RWPE1 (cell line): ENCODE results near the gene PLA2G4E.

ENCODE experiments used
- CTCF ChIA-PET: fragments of 350-600 bp; sonication (Branson Sonifier 250); formaldehyde crosslinking; extraction: SDS; loops from one replicate; lab custom pipeline; 2021; lab: Yijun Ruan, JAX
- POLR2A ChIA-PET: fragments of 400-600 bp; formaldehyde crosslinking; extraction: SDS; loops from one replicate; lab custom pipeline; 2020; ENCODE audit warnings: antibody characterized with exemption; ENCODE audit not compliant: low non-redundant PET; lab: Yijun Ruan, JAX
- DNase-seq: peaks from one replicate; pipeline ENCODE4 v3.0.0; 2012; ENCODE audit warnings: low spot score
- H3K27ac ChIP-seq: fragments of 450-650 bp; 2 replicates; pipeline ENCODE4 v1.5.1; 2017
- TF ChIP-seq, protein P1 (sequence below): fragments of 450-650 bp; conservative IDR thresholded peaks from 2 replicates; pipeline ENCODE4 v1.5.1; 2017; ENCODE audit warnings: low read depth, mild to moderate bottlenecking

Gene PLA2G4E

DNA sequence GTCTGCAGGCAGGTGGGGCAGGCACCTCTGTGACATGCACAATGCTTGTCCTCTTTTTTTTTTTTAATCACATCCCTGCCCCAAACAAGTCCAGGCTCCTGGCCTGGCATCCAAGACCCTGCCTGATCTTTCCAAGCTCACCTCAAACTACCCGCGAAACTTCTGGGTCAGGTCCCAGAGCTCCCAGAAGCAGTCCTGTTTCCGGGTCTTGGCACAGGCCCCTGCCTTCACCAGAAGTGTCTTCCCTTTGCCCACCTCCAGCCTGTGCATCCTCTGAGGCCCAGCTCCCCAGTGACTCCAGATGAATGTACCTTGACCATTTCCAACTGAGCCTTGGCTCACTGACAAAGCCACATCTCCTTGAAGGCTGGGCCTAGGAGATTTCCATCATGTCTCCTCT lies 23.0 kb downstream of the PLA2G4E start:
- ChIA-PET CTCF (interaction anchor here (0.7 to 1.0 kb wide), 2 partner anchors 50 to 1604 kb away, joined by 3 to 9 read pairs; no protein-coding TSS in a partner anchor), POLR2A (no interaction called here)
- H3K27ac ChIP-seq = no peak overlapping the region
- TF ChIP-seq, protein P1, sequence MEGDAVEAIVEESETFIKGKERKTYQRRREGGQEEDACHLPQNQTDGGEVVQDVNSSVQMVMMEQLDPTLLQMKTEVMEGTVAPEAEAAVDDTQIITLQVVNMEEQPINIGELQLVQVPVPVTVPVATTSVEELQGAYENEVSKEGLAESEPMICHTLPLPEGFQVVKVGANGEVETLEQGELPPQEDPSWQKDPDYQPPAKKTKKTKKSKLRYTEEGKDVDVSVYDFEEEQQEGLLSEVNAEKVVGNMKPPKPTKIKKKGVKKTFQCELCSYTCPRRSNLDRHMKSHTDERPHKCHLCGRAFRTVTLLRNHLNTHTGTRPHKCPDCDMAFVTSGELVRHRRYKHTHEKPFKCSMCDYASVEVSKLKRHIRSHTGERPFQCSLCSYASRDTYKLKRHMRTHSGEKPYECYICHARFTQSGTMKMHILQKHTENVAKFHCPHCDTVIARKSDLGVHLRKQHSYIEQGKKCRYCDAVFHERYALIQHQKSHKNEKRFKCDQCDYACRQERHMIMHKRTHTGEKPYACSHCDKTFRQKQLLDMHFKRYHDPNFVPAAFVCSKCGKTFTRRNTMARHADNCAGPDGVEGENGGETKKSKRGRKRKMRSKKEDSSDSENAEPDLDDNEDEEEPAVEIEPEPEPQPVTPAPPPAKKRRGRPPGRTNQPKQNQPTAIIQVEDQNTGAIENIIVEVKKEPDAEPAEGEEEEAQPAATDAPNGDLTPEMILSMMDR = no peak
- no peak for DNase-seq

DNA sequence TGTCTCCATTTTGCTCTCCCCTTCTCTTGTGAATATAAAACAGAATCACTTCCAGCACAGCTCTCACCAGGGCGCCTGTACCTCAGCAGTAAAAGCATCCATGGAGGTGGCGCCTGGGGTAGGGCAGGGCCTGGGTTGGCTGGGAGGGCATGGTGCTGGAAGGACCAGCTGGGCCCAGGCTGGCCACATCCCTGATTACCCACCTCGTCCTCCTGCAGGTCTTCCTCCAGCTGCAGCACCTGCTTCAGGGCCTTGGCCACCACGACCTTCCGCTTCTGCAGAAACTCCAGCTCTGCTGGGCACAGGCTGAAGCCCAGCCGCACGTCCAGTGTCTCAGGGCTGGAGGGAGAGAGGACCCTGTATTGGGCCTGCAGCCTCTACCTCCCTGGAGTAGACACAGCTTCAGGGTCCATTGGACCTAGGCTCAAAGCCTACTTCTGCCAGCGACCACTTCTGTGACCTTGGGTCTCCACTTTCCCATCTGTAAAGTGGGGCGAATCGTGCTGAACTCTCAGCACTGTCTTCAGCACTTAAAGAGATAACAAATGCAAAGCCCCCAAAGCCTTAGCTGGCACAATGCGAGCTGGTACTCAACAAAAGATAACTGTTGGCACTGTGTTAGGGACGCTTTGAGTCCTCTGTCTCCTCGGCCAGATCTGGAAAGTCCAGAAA lies 23.8 kb downstream of the PLA2G4E start:
- POLR2A ChIA-PET = no interaction called here
- no peak overlapping the region for H3K27ac ChIP-seq
- CTCF ChIA-PET = interaction anchor here (0.6 to 1.0 kb wide), 4 partner anchors 51 to 1605 kb away, joined by 3 to 9 read pairs (median 4); no protein-coding TSS in a partner anchor
- no peak for DNase-seq
- TF ChIP-seq, protein P1 = no peak

DNA sequence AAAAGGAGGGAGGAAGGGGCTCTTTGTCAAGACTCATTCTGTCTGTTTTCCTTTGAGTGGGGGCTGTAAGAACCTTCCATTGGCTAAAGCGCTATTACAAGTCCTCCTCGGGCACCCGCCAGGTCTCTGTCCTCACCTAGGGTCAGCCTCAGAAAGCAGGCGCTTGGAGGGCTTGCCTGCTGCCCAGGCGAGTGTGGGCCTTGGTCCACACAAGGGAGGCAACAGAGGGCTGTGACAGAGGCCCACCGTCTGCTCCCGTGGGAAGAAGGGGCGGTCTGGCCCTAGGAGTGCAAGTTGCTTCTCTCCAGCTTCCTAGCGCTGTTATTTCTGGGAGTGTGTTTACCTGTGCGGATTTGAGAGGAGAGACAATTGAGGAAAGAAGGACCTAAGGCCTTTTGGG lies 24.5 kb downstream of the PLA2G4E start:
- DNase-seq = no peak
- ChIA-PET CTCF (interaction anchor here (0.8 kb wide), 1 partner anchor 66 kb away, joined by 5 read pairs; no protein-coding TSS in a partner anchor), POLR2A (no interaction called here)
- TF ChIP-seq, protein P1 = no peak
- no peak overlapping the region for H3K27ac ChIP-seq

DNA sequence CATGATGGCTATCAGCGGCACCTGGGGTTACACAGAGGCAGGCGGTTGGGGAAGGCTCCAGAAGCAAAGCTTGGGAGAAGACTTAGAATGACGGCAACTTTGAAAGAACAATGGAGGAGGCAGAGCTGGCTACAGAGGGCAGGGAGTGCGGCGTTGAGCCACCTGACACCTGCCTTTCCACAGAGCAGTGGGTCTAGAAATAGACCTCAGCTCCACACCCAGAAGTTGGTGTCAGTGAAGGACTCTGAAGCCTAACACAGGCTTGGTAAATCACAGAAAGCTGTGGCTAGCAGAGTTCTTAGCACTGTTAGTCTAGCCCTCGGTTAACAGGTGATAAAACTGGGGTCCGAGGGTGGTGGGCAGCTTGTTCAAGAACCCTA lies 25.4 kb downstream of the PLA2G4E start:
- CTCF ChIA-PET = interaction anchor here (0.6 to 3.1 kb wide), 3 partner anchors 66 to 142 kb away, joined by 3 to 12 read pairs (median 3); no protein-coding TSS in a partner anchor
- TF ChIP-seq, protein P1 = no peak
- DNase-seq = no peak
- POLR2A ChIA-PET = no interaction called here
- no peak overlapping the region for H3K27ac ChIP-seq

DNA sequence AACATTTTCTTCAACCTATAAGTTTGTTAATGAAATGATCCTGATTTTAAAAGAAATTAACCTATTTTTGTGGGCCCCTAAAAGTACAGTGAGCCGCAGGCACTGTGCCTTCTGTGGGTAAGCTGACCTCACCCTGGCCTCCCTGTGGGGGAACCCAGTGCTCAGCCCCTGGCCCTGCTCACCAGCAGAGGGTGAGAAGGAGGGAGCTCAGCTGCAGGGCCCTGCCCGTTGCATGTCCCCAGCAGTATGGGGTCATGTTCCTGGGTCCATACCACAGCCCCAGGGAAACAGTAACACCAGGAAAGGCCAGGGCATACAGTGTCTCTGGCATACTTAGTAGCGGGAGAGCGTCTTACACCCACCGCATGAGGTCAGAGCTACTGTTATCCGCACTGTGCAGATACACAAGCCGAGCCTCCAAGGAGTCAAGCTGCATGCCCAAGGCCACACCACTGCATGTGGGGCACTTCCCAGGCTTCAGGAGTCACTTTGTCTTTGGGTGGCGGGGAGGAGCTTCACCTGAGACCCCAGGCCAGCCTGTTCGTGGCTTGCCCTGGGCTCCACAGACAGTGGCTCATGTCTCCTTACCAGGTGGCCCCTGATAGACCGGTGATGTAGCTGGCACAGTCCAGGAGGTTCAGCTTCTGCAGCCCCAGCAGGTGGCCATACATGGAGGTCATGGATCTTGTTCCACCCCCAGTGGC lies 25.9 kb downstream of the PLA2G4E start:
- TF ChIP-seq, protein P1 = no peak
- no peak overlapping the region for H3K27ac ChIP-seq
- DNase-seq = no peak
- ChIA-PET CTCF (interaction anchor here (0.7 to 3.1 kb wide), 3 partner anchors 72 to 143 kb away, joined by 3 to 12 read pairs (median 4); no protein-coding TSS in a partner anchor), POLR2A (no interaction called here)

DNA sequence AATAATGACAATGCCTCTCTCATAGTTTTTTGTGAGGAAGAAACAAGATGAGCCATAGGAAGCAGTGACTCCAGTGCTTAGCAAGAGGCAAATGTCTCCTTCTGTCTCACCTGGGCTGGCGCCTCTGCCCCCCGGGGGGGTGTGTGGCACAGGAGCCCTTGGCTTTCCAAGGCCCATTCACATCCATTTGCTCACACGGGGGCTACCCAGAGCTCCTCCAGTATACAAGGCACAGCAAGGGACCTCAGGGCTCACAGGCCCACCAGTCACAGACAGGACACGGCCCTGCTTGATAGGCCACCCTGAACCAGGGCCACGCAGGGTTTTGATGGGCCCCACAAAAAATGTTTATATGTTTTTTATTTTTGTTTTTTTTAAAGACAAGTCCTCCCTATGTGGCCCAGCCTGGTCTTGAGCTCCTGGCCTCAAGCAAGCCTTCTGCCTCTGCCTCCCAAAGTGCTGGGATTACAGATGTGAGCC lies 26.6 kb downstream of the PLA2G4E start:
- H3K27ac ChIP-seq = no peak overlapping the region
- TF ChIP-seq, protein P1 = no peak
- DNase-seq = no peak
- POLR2A ChIA-PET = no interaction called here
- CTCF ChIA-PET = interaction anchor here (0.8 to 3.1 kb wide), 2 partner anchors 73 to 90 kb away, joined by 4 to 12 read pairs; no protein-coding TSS in a partner anchor
